ENCODE measurements around the gene VCP. TPM values are rescaled to one million over a fixed set of nuclear protein-coding genes. Genes with fewer than 3 reads are reported as not detected.

The VCP gene
- total and polyA plus RNA-seq, 9 of the 15 experiments (the other 6 are each of a cell fraction or from before 2014, with no cell fraction given) = 7.1 to 257 (median 199) TPM

DNA sequence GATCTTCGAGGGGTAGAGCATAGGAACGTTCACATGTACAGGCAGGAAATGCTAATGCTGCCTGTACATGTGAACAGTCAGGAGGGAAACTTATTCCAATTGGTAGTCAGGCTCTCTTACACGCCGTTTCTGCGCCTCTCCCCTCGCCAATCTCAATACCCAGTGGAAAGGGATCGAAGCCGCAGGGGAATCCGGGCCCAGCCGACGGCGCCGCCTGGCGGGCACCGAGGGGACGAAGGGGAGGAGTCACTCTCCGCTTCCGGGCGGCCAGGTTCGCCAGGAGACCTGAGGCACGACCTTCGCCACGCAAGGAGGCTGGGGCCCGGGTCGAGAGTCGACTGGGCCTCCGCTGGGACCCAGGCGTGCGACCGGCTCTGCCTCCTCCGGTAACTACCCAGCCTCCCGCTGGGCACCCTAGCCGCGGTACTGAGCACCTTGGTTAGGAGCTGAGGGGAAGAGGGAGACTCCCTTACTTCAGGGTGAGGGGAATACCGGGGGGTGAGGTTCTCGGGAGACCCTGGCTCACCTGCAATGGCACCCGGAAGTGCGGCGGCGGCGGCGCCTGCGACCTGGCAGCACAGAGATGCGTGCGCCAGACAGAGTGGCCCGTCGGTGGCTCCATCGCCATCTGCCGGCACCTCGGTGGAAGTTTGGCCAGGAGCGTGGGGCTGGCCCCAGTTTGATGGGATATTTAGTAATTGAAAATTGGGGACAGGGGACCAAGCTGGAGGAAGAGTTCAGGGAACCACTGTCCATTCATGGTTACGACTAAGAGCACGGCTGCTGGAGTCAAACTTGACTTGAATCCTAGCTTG, 23.8 kb upstream of the VCP start, which contains the start of gene PIGO (continued):
- TF ChIP-seq, protein P1, sequence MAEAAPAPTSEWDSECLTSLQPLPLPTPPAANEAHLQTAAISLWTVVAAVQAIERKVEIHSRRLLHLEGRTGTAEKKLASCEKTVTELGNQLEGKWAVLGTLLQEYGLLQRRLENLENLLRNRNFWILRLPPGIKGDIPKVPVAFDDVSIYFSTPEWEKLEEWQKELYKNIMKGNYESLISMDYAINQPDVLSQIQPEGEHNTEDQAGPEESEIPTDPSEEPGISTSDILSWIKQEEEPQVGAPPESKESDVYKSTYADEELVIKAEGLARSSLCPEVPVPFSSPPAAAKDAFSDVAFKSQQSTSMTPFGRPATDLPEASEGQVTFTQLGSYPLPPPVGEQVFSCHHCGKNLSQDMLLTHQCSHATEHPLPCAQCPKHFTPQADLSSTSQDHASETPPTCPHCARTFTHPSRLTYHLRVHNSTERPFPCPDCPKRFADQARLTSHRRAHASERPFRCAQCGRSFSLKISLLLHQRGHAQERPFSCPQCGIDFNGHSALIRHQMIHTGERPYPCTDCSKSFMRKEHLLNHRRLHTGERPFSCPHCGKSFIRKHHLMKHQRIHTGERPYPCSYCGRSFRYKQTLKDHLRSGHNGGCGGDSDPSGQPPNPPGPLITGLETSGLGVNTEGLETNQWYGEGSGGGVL (CRISPR knock-in tag; IDR thresholded peaks at IDR 0.05) = no peak
- TF ChIP-seq PRPF4 (IDR thresholded peaks at IDR 0.05; ENCODE audit: insufficient read depth, low read depth, low read length, poor library complexity, severe bottlenecking) (no peak), TRIM24 (IDR thresholded peaks at IDR 0.05) (no peak), NFATC3 (IDR thresholded peaks at IDR 0.05) (no peak), FOXA1 (IDR thresholded peaks at IDR 0.05; ENCODE audit: borderline replicate concordance) (no peak), HMG20B (CRISPR knock-in tag; IDR thresholded peaks at IDR 0.05) (no peak), MED1 (CRISPR knock-in tag; IDR thresholded peaks at IDR 0.05; ENCODE audit: borderline replicate concordance) (no peak), CREM (IDR thresholded peaks at IDR 0.05; ENCODE audit: low read depth) (peak; percentile 81), U2AF2 (optimal IDR thresholded peaks at IDR 0.05; ENCODE audit: low read depth, low read length) (no peak), TBL1XR1 (IDR thresholded peaks at IDR 0.05; ENCODE audit: low read length in 2 of 2) (no peak), EHMT2 (IDR thresholded peaks at IDR 0.05) (no peak), CEBPB (tag; IDR thresholded peaks at IDR 0.05) (no peak), ZNF253 (CRISPR knock-in tag; conservative IDR thresholded peaks at IDR 0.05) (no peak), POLR2H (tag; IDR thresholded peaks at IDR 0.05; ENCODE audit: low read depth) (peak; percentile 61; the same call in 1 of the 2 replicates), HMGN3 (IDR thresholded peaks at IDR 0.05; ENCODE audit: borderline replicate concordance, extremely low read depth, insufficient read length, low read depth, low read length) (peak; percentile 87), TFAM (CRISPR knock-in tag; conservative IDR thresholded peaks at IDR 0.05) (no peak), ZNF785 (CRISPR knock-in tag; IDR thresholded peaks at IDR 0.05) (no peak), NR2C1 (IDR thresholded peaks at IDR 0.05) (peak; percentile 75), NR2C1 (tag; IDR thresholded peaks at IDR 0.05) (peak; percentile 79), MCM7 (IDR thresholded peaks at IDR 0.05) (no peak), ZNF282 (CRISPR knock-in tag; IDR thresholded peaks at IDR 0.05) (no peak), TAF1 (IDR thresholded peaks at IDR 0.05; ENCODE audit: control insufficient read depth, extremely low read depth, insufficient read depth, low read length, severe bottlenecking) (peak; percentile 61)
- TF ChIP-seq, protein P2, sequence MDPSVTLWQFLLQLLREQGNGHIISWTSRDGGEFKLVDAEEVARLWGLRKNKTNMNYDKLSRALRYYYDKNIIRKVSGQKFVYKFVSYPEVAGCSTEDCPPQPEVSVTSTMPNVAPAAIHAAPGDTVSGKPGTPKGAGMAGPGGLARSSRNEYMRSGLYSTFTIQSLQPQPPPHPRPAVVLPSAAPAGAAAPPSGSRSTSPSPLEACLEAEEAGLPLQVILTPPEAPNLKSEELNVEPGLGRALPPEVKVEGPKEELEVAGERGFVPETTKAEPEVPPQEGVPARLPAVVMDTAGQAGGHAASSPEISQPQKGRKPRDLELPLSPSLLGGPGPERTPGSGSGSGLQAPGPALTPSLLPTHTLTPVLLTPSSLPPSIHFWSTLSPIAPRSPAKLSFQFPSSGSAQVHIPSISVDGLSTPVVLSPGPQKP (CRISPR knock-in tag; IDR thresholded peaks at IDR 0.05) = no peak
- TF ChIP-seq, protein P3, sequence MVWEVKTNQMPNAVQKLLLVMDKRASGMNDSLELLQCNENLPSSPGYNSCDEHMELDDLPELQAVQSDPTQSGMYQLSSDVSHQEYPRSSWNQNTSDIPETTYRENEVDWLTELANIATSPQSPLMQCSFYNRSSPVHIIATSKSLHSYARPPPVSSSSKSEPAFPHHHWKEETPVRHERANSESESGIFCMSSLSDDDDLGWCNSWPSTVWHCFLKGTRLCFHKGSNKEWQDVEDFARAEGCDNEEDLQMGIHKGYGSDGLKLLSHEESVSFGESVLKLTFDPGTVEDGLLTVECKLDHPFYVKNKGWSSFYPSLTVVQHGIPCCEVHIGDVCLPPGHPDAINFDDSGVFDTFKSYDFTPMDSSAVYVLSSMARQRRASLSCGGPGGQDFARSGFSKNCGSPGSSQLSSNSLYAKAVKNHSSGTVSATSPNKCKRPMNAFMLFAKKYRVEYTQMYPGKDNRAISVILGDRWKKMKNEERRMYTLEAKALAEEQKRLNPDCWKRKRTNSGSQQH (CRISPR knock-in tag; IDR thresholded peaks at IDR 0.05) = no peak
- TF ChIP-seq, protein P4, sequence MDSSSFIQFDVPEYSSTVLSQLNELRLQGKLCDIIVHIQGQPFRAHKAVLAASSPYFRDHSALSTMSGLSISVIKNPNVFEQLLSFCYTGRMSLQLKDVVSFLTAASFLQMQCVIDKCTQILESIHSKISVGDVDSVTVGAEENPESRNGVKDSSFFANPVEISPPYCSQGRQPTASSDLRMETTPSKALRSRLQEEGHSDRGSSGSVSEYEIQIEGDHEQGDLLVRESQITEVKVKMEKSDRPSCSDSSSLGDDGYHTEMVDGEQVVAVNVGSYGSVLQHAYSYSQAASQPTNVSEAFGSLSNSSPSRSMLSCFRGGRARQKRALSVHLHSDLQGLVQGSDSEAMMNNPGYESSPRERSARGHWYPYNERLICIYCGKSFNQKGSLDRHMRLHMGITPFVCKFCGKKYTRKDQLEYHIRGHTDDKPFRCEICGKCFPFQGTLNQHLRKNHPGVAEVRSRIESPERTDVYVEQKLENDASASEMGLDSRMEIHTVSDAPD (CRISPR knock-in tag; IDR thresholded peaks at IDR 0.05) = no peak

Data from K562 (cell line).